ENCODE measurements around the gene RHBDL3.

DNA sequence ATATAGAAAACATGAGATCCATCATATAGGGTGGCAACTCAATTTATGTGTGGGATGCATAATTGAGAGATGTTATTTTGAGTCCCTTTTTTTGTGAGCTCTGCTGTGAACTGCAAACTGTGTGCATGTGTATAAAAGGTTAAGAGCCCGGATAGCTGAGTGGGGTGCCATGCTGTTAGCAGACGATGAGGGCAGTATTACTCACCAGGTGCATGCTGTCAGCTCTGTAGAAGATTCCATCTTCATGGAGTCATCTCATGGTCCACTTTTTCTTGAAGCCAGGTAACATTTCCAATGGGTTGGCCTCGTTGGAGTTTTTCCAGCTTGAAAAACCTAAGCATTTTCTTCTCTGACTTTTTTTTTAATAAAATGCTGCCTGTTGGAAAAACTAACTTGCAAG lies 43.0 kb upstream of the RHBDL3 start:
- no peak for TF ChIP-seq POLR2AphosphoS5 (IDR thresholded peaks at IDR 0.05)
- no peak for TF ChIP-seq CTCF (IDR thresholded peaks at IDR 0.05)
- TF ChIP-seq POLR2A (IDR thresholded peaks at IDR 0.05) = no peak
- no peak for TF ChIP-seq EP300 (IDR thresholded peaks at IDR 0.05)
